NB4 (cell line): ENCODE results near the gene ZNF439.

Source experiments
- MAX ChIP-seq: IDR thresholded peaks from 2 replicates; pipeline ENCODE4 v1.6.1; 2011; ENCODE audit warnings: low read depth, low read length
- MYC ChIP-seq: IDR thresholded peaks from 2 replicates; pipeline ENCODE4 v1.6.1; 2011; ENCODE audit warnings: low read depth, low read length
- POLR2A ChIP-seq: IDR thresholded peaks from 2 replicates; pipeline ENCODE4 v1.6.1; 2011; ENCODE audit warnings: mild to moderate bottlenecking; ENCODE audit not compliant: insufficient read length; ENCODE audit errors: extremely low read depth
- TF ChIP-seq, protein P1 (sequence below): IDR thresholded peaks from one replicate; pipeline ENCODE4 v1.5.1; 2012; ENCODE audit warnings: low read depth, low read length

- TF ChIP-seq POLR2A, result no peak
- TF ChIP-seq, protein P1, sequence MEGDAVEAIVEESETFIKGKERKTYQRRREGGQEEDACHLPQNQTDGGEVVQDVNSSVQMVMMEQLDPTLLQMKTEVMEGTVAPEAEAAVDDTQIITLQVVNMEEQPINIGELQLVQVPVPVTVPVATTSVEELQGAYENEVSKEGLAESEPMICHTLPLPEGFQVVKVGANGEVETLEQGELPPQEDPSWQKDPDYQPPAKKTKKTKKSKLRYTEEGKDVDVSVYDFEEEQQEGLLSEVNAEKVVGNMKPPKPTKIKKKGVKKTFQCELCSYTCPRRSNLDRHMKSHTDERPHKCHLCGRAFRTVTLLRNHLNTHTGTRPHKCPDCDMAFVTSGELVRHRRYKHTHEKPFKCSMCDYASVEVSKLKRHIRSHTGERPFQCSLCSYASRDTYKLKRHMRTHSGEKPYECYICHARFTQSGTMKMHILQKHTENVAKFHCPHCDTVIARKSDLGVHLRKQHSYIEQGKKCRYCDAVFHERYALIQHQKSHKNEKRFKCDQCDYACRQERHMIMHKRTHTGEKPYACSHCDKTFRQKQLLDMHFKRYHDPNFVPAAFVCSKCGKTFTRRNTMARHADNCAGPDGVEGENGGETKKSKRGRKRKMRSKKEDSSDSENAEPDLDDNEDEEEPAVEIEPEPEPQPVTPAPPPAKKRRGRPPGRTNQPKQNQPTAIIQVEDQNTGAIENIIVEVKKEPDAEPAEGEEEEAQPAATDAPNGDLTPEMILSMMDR, result no peak
- TF ChIP-seq MYC, result no peak
- no peak for TF ChIP-seq MAX
Observed at GRCh38 chr19:11856596-11857250, 8.2 kb downstream of the ZNF439 start.
